ENCODE measurements around the gene SPEG. TPM values are rescaled to one million over a fixed set of nuclear protein-coding genes. Genes with fewer than 3 reads are reported as not detected.

SPEG gene
- total RNA-seq, 1 experiment from 2014 or later = 41.5 TPM

DNA sequence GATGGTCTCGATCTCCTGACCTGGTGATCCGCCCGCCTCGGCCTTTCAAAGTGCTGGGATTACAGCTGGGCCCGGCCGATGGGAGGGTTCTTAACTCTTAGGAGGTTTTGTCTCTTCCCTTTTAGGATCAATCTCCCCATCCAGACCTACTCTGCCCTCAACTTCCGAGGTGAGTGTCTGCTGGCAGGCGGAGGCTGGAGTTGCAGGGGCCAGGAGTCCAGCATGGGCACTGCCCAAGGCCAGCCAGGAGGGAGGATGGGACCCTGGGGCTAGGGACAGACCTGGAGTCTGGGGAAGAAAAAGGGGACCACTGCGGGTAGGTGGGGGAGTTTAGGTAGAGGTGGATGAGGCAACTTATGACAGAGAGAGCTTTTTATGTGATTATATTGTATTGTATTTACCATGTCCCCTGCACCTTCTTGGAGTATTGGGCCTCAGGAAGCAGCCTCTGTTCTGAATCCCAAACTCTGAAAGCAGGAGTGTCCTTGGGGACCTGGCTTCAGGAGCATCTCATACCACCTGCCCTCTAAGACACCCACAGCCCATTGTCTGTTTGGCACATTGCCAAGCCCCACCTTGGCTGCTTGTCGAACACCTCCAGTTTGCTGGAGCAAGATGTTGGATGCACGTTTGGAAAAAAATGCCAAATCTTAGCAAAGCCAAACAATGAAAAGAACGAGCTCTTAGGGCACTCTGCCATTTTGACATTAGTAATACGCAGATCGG is 10.8 kb upstream of the SPEG start:
- no peak for DNase-seq (ENCODE audit: low read depth)

DNA sequence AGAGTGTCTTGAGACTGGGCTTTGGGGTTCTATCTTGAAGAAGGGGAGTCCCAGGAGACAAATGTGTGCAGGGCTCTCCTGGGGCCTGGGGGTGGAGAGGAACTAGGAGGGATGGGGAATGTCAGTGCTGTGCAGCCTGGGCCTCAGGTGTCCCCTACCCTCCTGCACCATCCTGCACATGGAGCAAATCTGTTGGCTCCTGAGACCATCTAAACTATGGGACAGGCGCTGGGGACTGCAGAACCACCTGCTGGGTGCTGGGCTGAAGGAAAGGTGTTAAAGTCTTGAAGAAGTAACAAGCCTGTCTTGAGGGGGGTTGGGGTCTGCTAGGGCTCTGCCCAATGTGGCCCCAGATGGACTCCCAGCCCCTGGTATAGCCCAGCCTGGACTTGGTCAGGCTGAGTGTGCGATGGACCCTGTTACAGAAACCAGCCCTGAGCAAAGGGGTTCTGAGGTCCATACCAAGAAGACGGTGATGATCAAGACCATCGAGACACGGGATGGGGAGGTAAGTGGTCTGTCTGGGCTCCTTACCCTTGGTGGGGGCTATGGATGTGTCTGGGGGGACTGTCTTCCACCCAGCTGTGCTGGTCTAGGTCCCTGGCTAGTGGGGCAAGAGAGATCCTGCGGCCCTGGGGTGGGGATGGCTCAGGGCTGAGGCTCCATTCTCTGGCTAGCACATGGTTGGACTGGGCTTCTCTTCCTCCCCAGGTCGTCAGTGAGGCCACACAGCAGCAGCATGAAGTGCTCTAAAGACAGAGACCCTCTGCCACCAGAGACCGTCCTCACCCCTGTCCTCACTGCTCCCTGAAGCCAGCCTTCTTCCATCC is 9.2 kb upstream of the SPEG start:
- no peak for DNase-seq (ENCODE audit: low read depth)

DNA sequence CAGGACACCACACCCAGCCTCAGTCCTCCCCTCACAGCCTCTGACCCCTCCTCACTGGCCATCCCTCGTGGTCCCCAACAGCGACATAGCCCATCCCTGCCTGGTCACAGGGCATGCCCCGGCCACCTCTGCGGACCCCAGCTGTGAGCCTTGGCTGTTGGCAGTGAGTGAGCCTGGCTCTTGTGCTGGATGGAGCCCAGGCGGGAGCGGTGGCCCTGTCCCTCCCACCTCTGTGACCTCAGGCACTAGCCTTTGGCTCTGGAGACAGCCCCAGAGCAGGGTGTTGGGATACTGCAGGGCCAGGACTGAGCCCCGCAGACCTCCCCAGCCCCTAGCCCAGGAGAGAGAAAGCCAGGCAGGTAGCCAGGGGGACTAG is 8.6 kb upstream of the SPEG start:
- DNase-seq (ENCODE audit: low read depth) = no peak

DNA sequence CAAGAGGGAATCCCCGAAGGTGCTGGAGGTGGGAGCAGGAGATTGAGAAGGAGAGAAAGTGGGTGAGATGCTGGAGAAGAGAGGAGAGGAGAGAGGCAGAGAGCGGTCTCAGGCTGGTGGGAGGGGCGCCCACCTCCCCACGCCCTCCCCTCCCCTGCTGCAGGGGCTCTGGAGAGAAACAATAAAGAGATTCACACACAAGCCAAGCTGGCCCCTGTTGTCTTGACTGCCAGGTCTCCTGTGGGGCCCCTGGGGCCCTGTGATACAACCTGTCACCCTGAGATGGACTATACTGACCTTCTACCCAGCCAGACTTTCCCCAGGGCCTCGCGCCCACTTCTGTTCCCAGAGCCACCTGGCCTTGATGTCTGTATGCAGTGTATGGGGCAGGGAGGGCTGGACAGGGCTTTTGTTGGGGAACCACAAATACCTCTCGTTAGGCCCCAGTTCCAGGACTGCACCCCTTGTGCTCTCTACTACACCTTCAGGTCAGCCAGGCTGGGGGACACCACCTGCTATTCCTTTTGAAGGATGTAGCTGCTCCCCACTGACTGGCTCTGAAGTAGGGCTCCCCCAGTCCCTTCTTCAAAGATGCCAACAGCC is 8.0 kb upstream of the SPEG start:
- DNase-seq (ENCODE audit: low read depth) = no peak

DNA sequence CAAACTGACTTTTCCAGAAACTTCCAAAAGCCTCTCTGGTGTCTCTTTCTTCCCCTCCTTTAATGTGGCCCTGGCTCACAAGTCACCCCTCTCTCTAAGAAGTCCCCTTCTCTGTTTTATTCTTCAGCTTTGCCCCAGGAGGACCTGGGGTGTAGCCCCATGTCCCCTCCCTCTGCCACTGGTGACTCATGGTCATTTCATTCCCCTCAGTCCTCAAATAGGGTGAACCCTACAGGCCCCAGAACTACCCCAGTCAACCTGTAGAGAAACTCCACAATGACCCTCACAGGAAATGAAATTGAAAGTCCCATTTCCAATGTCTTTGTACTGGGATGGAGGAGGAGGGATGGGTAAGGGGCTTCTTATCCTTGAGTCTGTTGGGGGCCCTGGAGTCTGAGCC is 6.2 kb upstream of the SPEG start:
- no peak for DNase-seq (ENCODE audit: low read depth)

DNA sequence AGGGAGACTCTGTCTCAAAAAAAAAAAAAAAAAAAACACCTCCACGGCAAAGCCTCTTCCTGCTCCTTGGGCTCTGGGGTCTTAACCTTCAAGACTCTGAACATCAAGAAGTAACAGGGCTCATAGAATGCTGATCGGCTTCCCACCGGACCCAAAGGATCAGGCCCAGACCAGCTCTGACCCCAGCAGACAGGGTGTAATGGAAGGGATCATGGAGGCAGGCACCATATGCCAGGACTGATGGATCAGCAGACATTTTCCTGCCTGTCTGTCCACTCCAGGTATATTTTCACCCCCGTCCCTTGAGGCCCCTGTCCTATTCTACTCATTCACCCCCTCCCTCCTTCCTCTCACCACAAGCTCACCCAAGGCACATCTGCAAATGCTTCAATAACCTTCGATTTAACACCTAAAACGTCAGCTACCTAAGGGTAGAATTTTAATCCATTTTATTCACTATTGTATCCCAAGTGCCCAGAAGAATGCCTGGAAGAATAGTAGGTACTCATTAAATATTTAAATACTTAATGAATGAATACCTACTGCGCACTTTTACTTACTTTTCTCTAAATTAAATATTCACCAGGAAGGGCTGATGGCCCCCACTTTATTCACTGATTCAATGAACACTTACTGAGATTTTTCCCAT is 4.6 kb upstream of the SPEG start:
- DNase-seq (ENCODE audit: low read depth) = no peak

DNA sequence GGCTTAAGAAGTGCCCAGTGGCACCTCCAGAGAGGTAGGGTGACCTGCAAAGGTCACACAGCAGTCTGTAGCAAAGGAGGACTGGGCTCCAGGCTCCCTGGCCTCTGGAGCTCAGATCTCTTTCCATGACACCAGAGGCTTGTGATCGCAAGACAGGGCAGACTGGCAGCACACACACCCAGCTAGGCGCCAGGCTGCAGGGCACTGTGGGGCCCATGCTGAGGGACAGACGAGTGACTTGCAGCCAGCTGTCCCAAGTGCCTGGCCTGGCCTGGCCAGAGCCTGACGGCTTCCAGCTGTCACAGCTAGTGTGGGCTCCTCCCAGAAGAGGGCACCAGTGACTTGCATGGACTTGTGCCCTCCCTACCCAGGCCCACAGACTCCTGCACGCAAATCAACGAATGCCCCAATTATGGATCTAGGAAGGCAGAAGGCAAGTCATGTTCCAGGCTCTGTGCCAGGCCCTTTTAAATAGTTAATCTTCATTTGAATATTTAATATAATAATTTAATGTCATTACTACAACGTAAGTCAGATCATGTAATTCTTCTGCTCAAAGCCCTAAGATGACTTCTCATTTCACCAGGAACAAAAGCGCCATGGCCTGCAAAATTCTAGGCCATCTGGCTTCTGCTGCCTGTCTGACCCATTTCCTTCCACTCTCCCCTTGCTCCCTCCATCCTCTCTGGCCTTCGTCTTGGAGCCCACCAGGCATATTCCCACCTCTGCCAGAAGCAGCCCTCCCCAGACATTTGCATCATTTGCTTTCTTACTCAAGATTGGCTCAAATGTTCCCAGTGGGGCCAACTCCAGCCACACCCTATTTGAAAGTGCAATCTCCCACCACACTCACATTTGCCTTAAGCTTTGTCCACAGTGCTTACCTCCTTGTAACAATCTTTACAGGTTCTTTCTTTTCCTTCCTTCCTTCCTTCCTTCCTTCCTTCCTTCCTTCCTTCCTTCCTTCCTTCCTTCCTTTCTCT is 3.7 kb upstream of the SPEG start:
- peak; percentile 66 for DNase-seq (ENCODE audit: low read depth)

DNA sequence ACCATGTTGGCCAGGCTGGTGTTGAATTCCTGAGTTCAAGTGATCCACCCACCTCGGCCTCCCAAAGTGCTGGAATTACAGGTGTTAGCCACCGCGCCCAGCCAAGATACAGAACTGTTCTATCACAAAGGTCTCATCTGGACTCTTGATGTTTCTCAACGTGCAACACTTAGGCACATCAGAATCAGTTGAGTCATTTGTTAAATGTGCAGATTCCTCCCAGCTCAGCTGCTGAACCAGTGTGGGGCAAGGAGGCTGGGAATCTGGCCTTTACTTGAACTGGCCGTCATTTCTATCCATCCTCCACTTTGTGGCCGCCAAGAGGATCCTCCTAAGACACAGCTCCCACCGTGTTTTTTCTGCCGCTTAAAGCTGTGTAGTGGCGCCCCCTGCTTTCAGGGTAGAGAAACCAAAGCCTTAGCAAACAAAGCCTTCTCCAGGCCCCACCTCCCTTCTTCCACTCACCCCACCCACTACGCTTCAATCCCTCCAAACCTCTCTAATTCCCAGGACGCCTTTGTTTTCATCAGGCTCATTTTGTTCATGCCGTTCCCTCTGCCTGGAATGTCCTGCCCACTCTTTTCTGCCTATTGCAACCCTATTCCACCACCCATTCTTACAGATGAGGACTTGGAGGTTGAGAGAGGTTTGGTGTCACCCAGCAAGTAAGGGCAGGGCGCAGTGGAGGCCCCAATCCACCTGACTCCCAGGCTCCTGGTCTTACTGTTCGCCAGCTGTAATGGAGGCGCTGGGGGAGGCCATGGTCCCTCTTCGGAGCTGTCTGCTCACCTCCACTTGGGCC is 776 bp upstream of the SPEG start:
- peak; percentile 73 for DNase-seq (ENCODE audit: low read depth)

DNA sequence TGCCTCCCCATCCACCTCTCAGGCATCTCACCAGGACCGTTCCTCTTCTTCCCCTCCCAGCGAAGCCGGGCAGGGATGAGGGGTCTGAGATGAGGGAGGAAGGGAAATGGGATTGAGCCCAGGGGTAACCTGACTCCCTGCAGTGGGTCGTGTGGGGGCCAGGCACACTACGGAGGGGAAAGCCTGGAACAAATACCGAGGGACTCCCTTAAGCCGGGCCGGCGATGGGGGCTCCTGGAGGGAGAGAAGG is 250 bp upstream of the SPEG start:
- no peak for DNase-seq (ENCODE audit: low read depth)

DNA sequence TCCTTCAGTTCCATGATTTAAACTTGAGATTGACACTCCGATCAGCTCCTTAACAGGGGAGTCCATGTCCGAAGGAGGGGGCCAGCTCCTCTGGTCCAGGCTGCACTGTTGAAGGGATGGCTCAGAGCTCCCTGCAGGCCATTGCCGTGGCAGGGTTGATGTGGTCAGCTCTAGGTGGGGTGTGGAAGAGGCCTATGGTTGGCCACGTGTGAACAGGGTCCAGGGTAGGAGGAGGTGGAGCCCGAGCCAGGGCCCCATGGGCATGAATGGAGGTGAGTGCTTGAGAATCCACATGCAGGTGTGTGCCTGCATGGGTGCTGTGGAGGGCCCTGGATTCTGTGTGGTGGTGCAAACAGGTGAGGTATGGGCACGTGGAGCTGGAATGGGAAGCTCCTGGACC is 1.1 kb downstream of the SPEG start:
- DNase-seq (ENCODE audit: low read depth) = no peak

DNA sequence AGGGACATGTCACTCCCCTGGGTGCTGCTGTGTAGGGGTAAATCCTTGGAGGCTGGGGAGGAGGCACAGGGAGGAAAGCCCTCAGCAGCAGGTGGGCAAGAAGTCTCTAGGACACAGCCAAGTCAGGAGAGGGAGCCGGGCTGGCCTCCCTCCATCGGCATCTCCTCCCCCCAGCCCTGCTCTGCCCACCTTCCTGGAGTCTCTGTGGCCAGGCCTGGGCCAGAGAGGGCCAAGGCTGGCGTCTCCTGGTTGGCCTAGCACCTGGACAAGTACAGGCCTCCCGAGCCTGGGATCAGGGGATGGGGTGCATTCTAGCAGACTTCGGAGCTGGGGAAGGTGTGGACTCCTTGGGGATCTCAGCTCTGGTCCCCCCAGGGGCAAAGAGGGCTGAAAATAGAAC is 1.8 kb downstream of the SPEG start:
- no peak for DNase-seq (ENCODE audit: low read depth)

DNA sequence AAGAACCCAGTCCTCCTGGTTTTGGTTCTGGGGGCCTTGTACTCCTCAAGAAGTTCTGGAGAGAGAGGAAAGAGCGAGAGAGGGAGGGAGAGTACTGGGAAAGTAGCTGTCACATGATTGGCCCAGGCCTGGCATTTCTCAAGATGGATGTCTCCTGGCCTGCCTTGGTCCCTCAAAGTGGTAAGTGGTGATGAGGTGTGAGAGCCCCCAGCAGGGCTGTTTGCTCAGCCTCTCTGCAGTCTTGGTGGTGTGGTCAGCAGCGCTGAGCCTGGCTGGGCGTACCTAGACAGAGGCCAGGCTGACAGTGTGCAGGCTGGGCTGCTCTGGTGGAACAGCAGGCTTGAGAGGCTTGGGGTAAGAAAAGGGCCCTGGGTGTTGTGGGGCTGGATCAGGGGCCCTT is 2.5 kb downstream of the SPEG start:
- DNase-seq (ENCODE audit: low read depth) = no peak

DNA sequence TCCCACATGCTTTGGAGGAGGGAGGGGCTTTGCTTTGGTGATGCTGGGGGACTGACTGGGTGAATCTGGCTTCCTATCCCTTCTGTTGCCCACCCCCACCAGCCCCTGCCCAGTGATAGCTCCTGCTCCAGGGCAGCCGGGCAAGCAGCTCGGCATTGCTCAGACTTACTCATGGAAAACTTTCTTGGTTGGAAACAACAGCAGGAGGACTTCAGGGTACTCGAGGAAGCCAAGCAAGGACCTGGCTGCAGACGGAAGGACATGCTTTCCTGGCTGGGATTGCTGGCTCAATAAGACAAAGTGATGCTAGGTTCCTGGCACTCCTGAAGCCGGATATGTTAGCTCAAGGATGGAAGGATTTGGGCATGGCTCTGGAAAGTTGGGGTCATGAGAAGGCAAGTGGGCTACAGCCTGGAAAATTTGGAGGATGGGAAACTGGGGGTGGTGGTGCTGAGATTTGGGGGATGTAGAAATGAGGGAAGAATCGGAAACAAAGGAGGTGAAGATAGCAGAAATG is 3.1 kb downstream of the SPEG start:
- no peak for DNase-seq (ENCODE audit: low read depth)

DNA sequence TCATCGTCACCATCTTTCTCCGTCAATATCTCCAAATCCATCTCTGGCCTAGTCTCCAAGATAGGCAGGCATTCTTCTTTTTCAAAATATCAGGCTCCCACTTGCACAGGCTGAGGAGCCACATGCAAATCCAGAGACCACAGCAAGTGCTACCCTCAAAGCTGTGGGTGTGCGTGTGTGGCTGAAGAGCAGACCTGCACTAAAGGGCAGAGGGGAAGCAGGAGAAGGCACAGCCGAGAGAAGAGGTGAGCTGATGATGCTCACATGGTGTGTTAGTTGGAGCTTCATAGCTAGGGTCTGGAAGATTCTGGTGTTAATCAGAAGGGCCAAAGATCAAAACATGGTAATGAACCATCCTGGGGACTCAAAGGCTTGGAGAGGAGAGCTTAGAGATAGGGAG is 3.8 kb downstream of the SPEG start:
- no peak for DNase-seq (ENCODE audit: low read depth)

DNA sequence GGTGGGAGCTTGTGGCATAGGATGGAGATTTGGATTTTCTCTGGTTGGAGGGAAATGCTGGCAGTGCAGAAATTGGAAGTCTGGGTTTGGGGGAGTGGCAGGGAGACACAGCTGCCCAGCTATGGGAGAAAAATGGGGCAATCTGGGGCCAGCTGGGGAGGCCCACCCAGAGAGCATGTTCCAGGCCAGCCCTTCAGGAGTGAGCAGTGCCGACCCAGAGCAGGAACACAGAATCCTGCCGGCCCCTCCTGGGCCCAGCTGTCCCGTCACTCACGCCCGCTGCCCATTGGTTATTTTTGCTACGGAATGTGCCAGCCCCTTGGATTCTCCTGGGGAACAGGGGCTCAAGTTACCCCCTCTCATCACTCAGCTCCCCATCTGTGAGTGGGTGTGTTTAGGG is 4.9 kb downstream of the SPEG start:
- peak; percentile 90 for DNase-seq (ENCODE audit: low read depth)

DNA sequence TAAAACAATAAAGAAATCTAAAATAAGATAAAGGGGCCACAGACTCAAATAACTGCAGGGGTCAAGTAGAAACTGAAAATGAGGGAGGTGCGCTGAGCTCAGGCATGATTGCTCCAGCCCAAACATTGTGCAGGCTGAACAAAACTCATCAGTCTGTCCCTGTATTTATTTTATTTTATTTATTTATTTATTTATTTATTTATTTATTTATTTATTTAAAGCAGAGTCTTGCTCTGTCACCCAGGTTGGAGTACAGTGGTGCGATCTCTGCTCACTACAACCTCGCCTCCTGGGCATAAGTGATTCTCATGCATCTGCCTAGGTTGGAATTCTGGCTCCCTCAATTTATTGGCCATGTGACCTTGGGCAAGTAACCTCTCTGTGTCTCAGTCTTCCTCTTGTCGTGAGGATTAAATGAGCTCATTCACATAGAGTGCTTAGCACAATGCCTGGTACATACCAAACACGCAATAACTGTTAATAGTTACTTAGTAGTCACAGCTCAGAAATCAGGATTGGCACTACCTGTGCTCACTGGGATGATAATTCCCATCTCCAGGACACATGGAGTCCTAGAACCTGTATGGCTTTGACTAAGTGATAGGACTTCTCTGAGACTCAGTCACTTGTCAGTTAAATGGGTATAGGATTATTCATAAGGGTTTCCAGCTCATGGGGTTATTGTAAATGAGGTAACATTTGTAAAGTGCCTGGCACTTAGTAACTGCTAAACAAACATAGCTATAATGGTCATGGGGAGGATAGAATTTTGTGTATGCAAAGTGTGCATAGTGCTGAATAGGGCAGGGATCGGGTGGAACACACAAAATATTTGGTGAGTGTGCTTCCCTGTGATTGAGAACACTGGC is 6.0 kb downstream of the SPEG start:
- DNase-seq (ENCODE audit: low read depth) = no peak

DNA sequence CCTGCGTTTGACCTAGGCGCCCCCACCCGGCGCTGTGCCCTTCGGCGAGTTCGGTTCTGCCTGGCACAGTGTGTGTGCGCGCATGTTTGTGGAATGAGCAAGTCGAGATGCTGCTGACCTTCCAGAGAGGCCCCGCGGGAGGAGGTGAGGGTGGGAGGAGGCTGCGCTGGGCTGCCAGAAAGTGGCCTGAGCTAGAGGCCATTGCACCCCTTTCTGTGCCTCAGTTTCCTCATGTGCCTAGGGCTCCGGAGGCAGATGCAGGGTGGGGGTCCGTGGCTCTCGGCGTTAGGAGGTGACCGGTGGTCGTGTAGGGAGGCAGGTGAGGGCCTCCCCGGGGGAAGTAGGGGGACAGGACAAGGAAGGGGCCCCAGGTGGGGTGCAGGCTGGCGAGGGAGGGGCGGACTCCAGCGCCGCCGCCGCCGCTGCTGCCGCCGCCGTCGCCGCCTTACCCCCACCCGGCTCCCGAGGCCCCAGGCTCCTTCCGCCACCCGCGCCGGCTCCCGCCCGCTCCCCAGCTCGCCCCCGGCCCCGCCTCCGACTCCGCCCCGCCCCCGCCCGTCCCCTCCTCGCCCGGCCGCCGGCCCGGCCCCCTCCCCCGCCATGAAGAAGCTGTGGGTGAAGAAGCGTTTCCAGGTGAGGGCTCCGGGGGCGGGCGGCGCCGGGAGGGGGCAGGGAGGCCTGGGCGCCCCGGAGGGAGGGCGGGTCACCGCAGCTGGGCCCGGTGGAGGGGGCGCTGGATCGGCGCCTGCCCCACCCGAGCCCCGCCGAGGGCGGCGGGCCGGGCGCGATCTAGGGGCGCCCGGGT is 7.0 kb downstream of the SPEG start:
- DNase-seq (ENCODE audit: low read depth) = peak; percentile 59

DNA sequence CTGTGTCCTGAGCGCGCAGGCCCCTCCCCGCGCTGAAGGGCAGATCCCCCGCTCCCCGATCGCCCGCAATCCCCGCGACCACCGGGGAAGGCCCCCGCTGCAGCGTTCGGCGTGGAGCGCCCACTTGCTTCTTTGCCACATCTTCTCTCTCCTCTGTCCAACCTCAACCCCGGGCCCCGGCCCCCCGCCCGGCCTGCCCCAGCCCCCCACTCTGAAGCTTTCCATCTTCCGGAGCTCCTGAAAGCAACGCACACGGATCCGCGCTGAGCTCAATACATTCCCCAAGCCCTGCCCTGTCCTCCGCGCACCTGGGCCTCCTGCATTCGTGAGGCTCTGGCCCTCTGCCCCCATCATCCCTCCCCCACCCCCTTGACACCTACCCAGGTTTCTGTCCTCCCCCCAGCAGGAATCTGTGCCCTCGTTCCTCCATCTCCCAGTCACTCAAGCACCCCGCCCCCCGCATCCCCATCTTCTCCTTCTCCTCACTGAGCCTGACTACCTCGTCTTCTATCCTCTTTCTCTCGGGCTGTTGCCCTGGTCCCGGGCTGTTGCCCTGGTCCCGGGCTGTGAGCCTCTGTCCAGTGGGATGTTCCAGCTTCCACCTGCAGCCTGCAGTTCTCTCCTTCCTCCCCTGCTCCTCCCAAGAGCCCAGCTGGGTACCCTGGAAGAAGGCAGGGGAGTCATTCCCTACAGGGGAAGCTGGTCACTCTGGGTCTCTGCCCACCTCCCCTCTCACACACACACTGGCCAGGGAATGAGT is 7.8 kb downstream of the SPEG start:
- DNase-seq (ENCODE audit: low read depth) = no peak

All from LHCN-M2 (cell line).